ENCODE data around the gene KLHL21. TPM values are rescaled to one million over a fixed set of nuclear protein-coding genes. Genes with fewer than 3 reads are reported as not detected.

The KLHL21 gene
- total and polyA plus RNA-seq, 9 of the 15 experiments (the other 6 are each of a cell fraction or from before 2014, with no cell fraction given), result 2.1 to 42.1 (median 17.5) TPM

DNA sequence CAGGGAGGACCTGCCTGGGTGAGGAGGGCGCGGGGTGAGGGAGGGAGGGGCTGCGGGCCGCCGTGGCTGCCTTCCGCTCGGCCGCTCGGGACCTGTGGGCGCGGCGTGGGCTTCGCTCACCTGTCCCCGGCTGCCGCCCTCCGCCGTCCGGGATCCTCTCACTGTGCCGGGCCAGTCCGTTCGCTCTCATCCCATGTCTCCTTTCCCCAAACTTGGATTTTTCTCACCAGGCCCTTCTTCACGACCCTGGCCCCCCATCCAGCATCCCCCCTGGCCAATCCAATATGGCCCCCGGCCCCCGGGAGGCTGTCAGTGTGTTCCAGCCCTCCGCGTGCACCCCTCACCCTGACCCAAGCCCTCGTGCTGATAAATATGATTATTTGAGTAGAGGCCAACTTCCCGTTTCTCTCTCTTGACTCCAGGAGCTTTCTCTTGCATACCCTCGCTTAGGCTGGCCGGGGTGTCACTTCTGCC, 22.5 kb downstream of the KLHL21 start (continued):
- TF ChIP-seq, protein P1, sequence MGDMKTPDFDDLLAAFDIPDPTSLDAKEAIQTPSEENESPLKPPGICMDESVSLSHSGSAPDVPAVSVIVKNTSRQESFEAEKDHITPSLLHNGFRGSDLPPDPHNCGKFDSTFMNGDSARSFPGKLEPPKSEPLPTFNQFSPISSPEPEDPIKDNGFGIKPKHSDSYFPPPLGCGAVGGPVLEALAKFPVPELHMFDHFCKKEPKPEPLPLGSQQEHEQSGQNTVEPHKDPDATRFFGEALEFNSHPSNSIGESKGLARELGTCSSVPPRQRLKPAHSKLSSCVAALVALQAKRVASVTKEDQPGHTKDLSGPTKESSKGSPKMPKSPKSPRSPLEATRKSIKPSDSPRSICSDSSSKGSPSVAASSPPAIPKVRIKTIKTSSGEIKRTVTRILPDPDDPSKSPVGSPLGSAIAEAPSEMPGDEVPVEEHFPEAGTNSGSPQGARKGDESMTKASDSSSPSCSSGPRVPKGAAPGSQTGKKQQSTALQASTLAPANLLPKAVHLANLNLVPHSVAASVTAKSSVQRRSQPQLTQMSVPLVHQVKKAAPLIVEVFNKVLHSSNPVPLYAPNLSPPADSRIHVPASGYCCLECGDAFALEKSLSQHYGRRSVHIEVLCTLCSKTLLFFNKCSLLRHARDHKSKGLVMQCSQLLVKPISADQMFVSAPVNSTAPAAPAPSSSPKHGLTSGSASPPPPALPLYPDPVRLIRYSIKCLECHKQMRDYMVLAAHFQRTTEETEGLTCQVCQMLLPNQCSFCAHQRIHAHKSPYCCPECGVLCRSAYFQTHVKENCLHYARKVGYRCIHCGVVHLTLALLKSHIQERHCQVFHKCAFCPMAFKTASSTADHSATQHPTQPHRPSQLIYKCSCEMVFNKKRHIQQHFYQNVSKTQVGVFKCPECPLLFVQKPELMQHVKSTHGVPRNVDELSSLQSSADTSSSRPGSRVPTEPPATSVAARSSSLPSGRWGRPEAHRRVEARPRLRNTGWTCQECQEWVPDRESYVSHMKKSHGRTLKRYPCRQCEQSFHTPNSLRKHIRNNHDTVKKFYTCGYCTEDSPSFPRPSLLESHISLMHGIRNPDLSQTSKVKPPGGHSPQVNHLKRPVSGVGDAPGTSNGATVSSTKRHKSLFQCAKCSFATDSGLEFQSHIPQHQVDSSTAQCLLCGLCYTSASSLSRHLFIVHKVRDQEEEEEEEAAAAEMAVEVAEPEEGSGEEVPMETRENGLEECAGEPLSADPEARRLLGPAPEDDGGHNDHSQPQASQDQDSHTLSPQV (IDR thresholded peaks at IDR 0.05), result no peak
- no peak for TF ChIP-seq ZC3H11A (IDR thresholded peaks at IDR 0.05; ENCODE audit: low read depth, low read length)
- TF ChIP-seq NR2F6 (CRISPR knock-in tag; IDR thresholded peaks at IDR 0.05), result 0 out of 2 replicates have a peak, but pooled peaks have one; percentile 39
- TF ChIP-seq SMAD3 (CRISPR knock-in tag; conservative IDR thresholded peaks at IDR 0.05), result 0 out of 2 replicates have a peak, but pooled peaks have one; percentile 27
- TF ChIP-seq KDM5B (IDR thresholded peaks at IDR 0.05; ENCODE audit: insufficient replicate concordance, low read depth, low read length), result peak; percentile 30
- TF ChIP-seq, protein P2, sequence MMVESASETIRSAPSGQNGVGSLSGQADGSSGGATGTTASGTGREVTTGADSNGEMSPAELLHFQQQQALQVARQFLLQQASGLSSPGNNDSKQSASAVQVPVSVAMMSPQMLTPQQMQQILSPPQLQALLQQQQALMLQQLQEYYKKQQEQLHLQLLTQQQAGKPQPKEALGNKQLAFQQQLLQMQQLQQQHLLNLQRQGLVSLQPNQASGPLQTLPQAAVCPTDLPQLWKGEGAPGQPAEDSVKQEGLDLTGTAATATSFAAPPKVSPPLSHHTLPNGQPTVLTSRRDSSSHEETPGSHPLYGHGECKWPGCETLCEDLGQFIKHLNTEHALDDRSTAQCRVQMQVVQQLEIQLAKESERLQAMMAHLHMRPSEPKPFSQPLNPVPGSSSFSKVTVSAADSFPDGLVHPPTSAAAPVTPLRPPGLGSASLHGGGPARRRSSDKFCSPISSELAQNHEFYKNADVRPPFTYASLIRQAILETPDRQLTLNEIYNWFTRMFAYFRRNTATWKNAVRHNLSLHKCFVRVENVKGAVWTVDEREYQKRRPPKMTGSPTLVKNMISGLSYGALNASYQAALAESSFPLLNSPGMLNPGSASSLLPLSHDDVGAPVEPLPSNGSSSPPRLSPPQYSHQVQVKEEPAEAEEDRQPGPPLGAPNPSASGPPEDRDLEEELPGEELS (CRISPR knock-in tag; IDR thresholded peaks at IDR 0.05; ENCODE audit: borderline replicate concordance), result 0 out of 2 replicates have a peak, but pooled peaks have one; percentile 21
- no peak for TF ChIP-seq ZC3H4 (CRISPR knock-in tag; IDR thresholded peaks at IDR 0.05; ENCODE audit: borderline replicate concordance)
- no peak for TF ChIP-seq HOXB6 (CRISPR knock-in tag; IDR thresholded peaks at IDR 0.05; ENCODE audit: borderline replicate concordance)
- peak; percentile 75 for TF ChIP-seq SAP30 (IDR thresholded peaks at IDR 0.05; ENCODE audit: borderline replicate concordance, insufficient read depth, low read depth, low read length, poor library complexity, severe bottlenecking)
- TF ChIP-seq, protein P3, sequence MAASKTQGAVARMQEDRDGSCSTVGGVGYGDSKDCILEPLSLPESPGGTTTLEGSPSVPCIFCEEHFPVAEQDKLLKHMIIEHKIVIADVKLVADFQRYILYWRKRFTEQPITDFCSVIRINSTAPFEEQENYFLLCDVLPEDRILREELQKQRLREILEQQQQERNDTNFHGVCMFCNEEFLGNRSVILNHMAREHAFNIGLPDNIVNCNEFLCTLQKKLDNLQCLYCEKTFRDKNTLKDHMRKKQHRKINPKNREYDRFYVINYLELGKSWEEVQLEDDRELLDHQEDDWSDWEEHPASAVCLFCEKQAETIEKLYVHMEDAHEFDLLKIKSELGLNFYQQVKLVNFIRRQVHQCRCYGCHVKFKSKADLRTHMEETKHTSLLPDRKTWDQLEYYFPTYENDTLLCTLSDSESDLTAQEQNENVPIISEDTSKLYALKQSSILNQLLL (CRISPR knock-in tag; IDR thresholded peaks at IDR 0.05; ENCODE audit: borderline replicate concordance), result no peak
- TF ChIP-seq, protein P4, sequence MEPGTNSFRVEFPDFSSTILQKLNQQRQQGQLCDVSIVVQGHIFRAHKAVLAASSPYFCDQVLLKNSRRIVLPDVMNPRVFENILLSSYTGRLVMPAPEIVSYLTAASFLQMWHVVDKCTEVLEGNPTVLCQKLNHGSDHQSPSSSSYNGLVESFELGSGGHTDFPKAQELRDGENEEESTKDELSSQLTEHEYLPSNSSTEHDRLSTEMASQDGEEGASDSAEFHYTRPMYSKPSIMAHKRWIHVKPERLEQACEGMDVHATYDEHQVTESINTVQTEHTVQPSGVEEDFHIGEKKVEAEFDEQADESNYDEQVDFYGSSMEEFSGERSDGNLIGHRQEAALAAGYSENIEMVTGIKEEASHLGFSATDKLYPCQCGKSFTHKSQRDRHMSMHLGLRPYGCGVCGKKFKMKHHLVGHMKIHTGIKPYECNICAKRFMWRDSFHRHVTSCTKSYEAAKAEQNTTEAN (CRISPR knock-in tag; IDR thresholded peaks at IDR 0.05), result 0 out of 2 replicates have a peak, but pooled peaks have one; percentile 57
- TF ChIP-seq ZBTB8A (IDR thresholded peaks at IDR 0.05; ENCODE audit: partially characterized antibody), result no peak
- no peak for TF ChIP-seq TOE1 (IDR thresholded peaks at IDR 0.05; ENCODE audit: borderline replicate concordance)
- no peak for TF ChIP-seq TOE1 (CRISPR knock-in tag; IDR thresholded peaks at IDR 0.05; ENCODE audit: borderline replicate concordance, low read depth)
- TF ChIP-seq, protein P5, sequence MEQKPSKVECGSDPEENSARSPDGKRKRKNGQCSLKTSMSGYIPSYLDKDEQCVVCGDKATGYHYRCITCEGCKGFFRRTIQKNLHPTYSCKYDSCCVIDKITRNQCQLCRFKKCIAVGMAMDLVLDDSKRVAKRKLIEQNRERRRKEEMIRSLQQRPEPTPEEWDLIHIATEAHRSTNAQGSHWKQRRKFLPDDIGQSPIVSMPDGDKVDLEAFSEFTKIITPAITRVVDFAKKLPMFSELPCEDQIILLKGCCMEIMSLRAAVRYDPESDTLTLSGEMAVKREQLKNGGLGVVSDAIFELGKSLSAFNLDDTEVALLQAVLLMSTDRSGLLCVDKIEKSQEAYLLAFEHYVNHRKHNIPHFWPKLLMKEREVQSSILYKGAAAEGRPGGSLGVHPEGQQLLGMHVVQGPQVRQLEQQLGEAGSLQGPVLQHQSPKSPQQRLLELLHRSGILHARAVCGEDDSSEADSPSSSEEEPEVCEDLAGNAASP (IDR thresholded peaks at IDR 0.05), result no peak
- TF ChIP-seq LARP7 (IDR thresholded peaks at IDR 0.05), result no peak
